DMS53 treated with DMSO at 0.1 percent for 48 hours (cell line): ENCODE data around the gene CHST14.
A peak's percentile ranks its signal among the peaks of the same experiment; 100 is the strongest.
"Not testable (repeated sequence)": the region's sequence is repeated elsewhere in the genome, so short reads cannot be mapped to it uniquely, and the experiment has no call there.

ENCODE experiments used
- DNase-seq: peaks from one replicate; lab custom pipeline; 2025; ENCODE audit not compliant: unreplicated experiment; lab: John Stamatoyannopoulos, UW

Gene CHST14

DNA sequence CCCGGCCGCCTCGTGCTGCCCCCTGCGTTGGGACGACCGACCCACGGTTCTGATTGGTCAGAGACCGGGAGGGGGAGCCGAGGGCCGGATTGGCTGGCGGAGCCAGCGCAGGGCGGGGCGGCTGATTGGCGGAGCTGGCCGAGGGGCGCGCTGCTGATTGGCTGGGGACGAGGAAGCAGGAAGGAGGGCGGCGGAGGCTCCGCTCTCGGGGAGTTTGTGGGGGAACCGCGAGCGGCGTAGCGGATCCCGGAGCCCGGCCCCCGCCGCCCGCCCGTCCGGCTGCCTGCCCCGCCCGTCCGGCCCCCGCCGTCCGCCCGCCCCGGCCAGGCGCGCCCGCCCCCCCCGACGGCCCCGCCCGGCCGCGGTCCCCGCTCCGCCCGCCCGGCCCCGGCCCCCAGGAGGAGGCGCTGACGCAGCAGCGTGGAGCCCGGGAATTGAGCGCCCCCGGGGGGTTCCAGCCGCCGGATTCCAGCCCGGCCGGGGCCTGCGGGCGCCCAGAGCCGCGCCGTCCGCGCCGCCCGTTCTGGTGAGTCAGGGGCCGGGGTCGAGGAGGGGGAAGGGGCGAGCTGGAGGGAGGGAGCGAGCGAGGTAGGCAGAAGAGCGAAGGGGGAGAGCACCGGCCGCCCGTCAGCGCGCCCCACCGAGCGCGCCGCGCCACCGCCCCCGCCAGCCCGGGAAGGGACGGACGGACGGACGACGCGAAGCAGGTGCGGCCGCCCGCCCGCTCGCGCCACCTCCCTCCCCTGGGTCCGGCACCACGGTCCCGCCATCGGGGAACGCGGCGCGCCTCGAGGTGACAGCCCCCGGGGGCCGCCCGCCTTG is 29.8 kb upstream of the CHST14 start, which contains the start of gene BAHD1:
Gene BAHD1, plus strand, starts transcription at position 211 of the 822 bp plus-strand sequence. CDS start 17,512 bp downstream, outside the sequence.
- peak; percentile 70 for DNase-seq

- no peak for DNase-seq
These were observed 28.9 kb upstream of the CHST14 start for GRCh38 chr15:40441565-40442531.

- DNase-seq, result no peak
These were observed 27.5 kb upstream of the CHST14 start for GRCh38 chr15:40443255-40443654.

- DNase-seq, result no peak
These were observed 26.9 kb upstream of the CHST14 start for GRCh38 chr15:40443846-40444245.

- DNase-seq, result no peak
These were observed 26.0 kb upstream of the CHST14 start for GRCh38 chr15:40444736-40445135.

GRCh38 chr15:40445421-40445922 is 25.3 kb upstream of the CHST14 start:
- DNase-seq, result no peak

DNA sequence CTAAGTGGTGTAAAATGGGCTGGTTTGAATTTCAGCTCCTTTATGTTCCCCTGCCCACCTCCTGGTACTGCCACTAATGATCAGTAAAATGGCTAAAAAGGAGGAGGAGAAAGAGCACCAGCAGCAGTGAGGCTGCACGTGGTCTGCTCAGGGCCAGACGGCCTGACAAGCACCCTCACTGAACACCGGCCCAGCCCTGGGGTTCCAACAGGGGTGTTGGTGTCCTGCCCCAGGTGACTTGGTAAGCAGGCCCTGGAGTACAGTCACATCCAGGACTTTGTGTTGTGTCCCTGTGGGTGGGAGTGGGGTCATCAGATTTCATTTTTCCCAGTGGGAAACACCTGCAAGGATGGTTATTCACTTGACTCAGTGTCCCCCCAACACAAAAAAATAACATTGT is 24.6 kb upstream of the CHST14 start:
- no peak for DNase-seq

DNA sequence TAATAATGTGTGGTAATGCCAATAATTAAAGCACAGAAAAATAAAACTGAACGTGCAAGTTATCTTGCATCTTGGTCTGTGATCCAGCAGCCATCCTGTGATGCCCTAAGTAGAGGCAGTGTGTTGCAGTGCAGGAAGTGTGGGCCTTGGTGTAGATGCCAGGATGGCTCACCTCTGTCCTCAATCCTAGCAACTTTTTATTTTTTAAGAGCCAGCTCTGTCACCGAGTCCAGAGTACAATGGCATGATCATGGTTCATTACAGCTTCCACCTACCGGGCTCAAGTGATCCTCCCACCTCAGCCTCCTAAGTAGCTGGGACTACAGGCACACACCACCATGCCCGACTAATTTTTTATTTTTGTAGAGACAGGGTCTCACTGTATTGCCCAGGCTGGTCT is 22.4 kb upstream of the CHST14 start:
- no peak for DNase-seq

DNA sequence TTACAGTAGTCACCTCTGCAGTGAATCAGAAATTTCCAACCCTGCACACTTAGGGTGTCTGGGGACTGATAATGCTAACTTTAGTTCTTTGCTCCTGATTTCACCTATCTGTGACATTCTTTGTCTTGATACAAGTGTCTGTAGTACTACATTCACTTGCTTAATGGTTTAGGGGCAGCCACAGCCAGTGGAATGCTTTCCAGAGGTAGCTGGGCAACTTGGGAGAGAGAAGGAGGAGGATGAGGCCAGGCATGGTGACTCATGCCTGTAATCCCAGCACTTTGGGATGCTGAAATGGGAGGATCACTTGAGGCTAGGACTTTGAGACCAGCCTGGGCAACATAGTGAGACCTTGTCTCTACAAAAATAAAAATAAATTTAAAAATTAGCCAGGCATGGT is 21.5 kb upstream of the CHST14 start:
- no peak for DNase-seq

DNA sequence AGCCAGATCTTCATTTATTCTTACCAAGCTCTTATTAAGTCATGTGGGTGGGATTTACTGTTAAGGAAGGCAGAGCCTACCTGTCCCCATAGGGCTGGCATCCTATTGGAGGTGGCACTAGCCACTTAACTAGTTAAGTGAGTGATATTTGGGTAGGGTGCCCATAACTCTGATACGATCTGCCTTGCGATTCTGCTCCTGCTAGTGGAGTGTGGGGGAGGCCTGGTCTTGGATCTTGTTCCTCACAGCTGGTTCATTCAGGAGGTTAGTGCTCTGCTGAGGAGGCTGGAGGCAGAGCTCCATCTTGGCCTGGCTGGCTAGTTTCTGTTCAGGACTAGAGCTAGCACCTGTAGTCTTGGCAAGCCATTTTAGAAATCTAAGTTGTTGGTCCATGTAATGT is 20.7 kb upstream of the CHST14 start:
- DNase-seq, result no peak

GRCh38 chr15:40451527-40452158 is 19.1 kb upstream of the CHST14 start:
- DNase-seq, result no peak

- no peak for DNase-seq
These were observed 18.3 kb upstream of the CHST14 start for GRCh38 chr15:40452296-40453090.

- not testable (repeated sequence) for DNase-seq
These were observed 16.8 kb upstream of the CHST14 start for GRCh38 chr15:40453941-40454340.

GRCh38 chr15:40454904-40455391 is 15.8 kb upstream of the CHST14 start:
- no peak for DNase-seq

DNA sequence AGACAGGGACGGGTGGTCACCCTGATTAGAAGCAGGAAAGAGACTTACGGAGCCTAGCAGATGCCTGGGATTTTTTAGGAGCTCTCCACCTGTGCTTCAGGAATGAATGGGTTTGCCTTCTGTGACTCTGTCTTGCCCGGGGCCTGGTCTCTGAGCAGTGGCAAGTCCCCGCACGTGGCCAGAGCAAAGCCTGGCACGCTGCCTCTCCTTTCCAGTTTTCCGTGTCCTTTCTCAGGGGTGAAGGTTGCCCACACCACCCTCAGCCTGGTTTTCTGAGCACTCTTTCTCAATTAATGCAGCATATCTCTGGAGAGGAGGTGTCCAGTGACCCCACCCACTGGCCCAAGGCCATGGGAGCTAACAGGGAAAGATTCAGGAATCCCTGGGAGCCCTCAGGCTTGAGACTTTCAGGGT is 14.5 kb upstream of the CHST14 start:
- DNase-seq, result no peak

GRCh38 chr15:40456738-40457137 is 14.0 kb upstream of the CHST14 start:
- no peak for DNase-seq

GRCh38 chr15:40458495-40459371 is 12.1 kb upstream of the CHST14 start:
- no peak for DNase-seq

DNA sequence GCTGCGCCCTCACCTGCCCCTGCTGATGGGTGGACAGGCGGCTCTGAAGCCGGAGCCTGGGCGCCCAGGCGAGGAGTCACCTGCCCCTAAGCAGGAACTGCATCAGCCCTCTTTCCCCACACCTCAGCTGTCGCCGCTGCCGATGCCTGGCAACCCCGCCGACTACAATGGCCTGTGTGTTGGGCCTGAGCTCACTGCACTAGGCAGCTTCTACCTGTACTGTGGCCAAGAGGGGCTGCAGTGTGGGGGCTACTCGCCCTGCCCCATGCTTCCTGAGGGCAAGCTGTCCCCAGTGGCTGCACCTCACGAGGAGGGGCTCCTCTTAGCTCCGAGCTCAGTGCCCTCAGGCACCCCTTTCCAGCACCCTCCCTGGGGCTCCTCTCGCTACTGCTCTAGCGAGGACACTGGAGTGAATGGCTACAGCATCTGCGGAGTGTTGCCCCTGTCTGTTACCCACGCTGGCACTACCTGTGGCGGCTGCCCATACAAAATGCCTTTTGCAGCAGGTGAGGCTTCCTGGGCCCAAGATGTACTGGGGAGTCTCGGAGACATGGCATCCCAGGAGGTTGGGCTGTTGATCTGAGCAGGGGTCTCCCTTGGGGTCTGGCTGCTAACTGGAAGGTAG is 11.3 kb upstream of the CHST14 start:
- DNase-seq, result no peak

- DNase-seq, result no peak
These were observed 10.4 kb upstream of the CHST14 start for GRCh38 chr15:40460404-40460803.
